Measurements from ENCODE around the gene LLGL1. TPM values are rescaled to one million over a fixed set of nuclear protein-coding genes. Genes with fewer than 3 reads are reported as not detected.

The LLGL1 gene
- total RNA-seq, 1 experiment from 2014 or later: 65.0 TPM

GRCh38 chr17:18260332-18261145 is 35.1 kb downstream of the LLGL1 start, which contains the start of gene MIEF2:
MIEF2 (plus strand) TSS chr17:18260662; CDS start chr17:18262721, 2,059 bp downstream.
- DNase-seq: peak; percentile 100
- H3K79me2 ChIP-seq (ENCODE audit: insufficient read depth, low read length): no peaks in the 10 kb centered on the region; the same call in 1 of the 2 replicates
- H3K27ac Mint-ChIP-seq: peak within 1 kb of the TSS; percentile 52 to 89 (median 76); a peak in 6 of 7 replicates

More at GRCh38 chr17:18260332-18261145, 35.1 kb downstream of the LLGL1 start, which contains the start of gene MIEF2:
- Histone ChIP-seq H2AK5ac (ENCODE audit: insufficient read length, low read length) (no peak within 1 kb of the TSS), H3K23me2 (ENCODE audit: insufficient read length, low read depth, low read length, poor library complexity, severe bottlenecking) (peaks cover 12% of the 10 kb centered on the region), H3K27me3 (ENCODE audit: insufficient read depth, low read length) (no peaks in the 10 kb centered on the region), H2BK15ac (ENCODE audit: low read depth, low read length) (no peak within 1 kb of the TSS), H3K23ac (ENCODE audit: insufficient read length, low read depth, low read length) (no peak within 1 kb of the TSS), H4K20me1 (ENCODE audit: control insufficient read depth, insufficient read depth, insufficient read length) (no peaks in the 10 kb centered on the region), H4K8ac (replicated peaks; ENCODE audit: insufficient read length, low read depth, low read length) (no peak within 1 kb of the TSS), H2BK5ac (ENCODE audit: insufficient read length, low read length) (no peak within 1 kb of the TSS), H3K27ac (ENCODE audit: insufficient read length, low read depth, low read length) (no peak within 1 kb of the TSS), H3K14ac (ENCODE audit: insufficient read depth, low read length) (peak within 1 kb of the TSS; percentile 62; the same call in 1 of the 2 replicates), H3K18ac (ENCODE audit: insufficient read length, low read depth, low read length) (peak within 1 kb of the TSS; percentile 43), H2BK12ac (ENCODE audit: insufficient read length, low read depth, low read length) (no peak within 1 kb of the TSS), H3K79me1 (ENCODE audit: insufficient read depth, low read depth, low read length, poor library complexity, severe bottlenecking) (no peaks in the 10 kb centered on the region), H2AFZ (ENCODE audit: low read length) (no peak within 1 kb of the TSS), H3K56ac (ENCODE audit: insufficient read length, low read depth, low read length) (no peak within 1 kb of the TSS), H3T11ph (ENCODE audit: low read length) (no peak within 1 kb of the TSS), H4K5ac (ENCODE audit: insufficient read length, low read depth, low read length) (no peak within 1 kb of the TSS), H2BK120ac (ENCODE audit: low read depth, low read length, poor library complexity, severe bottlenecking) (no peak within 1 kb of the TSS), H3K4me1 (ENCODE audit: insufficient read depth, low read length) (no peaks in the 10 kb centered on the region), H2BK20ac (ENCODE audit: low read depth, low read length, poor library complexity, severe bottlenecking) (no peak within 1 kb of the TSS), H3K9me3 (ENCODE audit: control insufficient read depth, low read depth, low read length) (no peaks in the 10 kb centered on the region), H3K4ac (ENCODE audit: low read depth, low read length) (no peak within 1 kb of the TSS), H4K91ac (ENCODE audit: insufficient read length, low read depth, low read length) (no peak within 1 kb of the TSS), H3K9ac (ENCODE audit: extremely low read depth, insufficient read length, low read length) (peak within 1 kb of the TSS; percentile 66), H3K4me2 (ENCODE audit: insufficient read depth, insufficient read length, low read length) (peak within 1 kb of the TSS; percentile 26)
- peak within 1 kb of the TSS; percentile 78 to 85 for H3K4me3 Mint-ChIP-seq
- H3K27me3 Mint-ChIP-seq (ENCODE audit: low read depth): no peaks in the 10 kb centered on the region
- WGBS (ENCODE audit: extremely low coverage, insufficient read length, low lambda C conversion rate): no CpG with 5 or more reads among the region's 72 CpGs
- no peaks in the 10 kb centered on the region for H3K9me3 Mint-ChIP-seq
- no peak for TF ChIP-seq CTCF (conservative IDR thresholded peaks at IDR 0.05)
- peaks cover 21 to 37% of the 10 kb centered on the region in 2 experiments for H3K4me1 Mint-ChIP-seq
- peaks cover 6 to 26% (median 22%) of the 10 kb centered on the region in 3 experiments for H3K36me3 Mint-ChIP-seq (ENCODE audit: insufficient read depth in 1 of 3, low read depth in 3 of 3)

Data from H9 (cell line).